Esophagus muscularis mucosa (tissue), 2 donors: Measurements from ENCODE around the gene FBXL7.

ENCODE experiments used
- POLR2A ChIP-seq: fragments of 450-650 bp; IDR thresholded peaks from one replicate; pipeline ENCODE4 v1.6.1; 2017; ENCODE audit warnings: antibody characterized with exemption, moderate library complexity, mild to moderate bottlenecking, low read depth
- POLR2AphosphoS5 ChIP-seq, 2 donors: sonication (generic); formaldehyde crosslinking; IDR thresholded peaks; one replicate each; pipeline ENCODE4 v1.6.1; 2017; ENCODE audit warnings: antibody characterized with exemption in 2 of 2

DNA sequence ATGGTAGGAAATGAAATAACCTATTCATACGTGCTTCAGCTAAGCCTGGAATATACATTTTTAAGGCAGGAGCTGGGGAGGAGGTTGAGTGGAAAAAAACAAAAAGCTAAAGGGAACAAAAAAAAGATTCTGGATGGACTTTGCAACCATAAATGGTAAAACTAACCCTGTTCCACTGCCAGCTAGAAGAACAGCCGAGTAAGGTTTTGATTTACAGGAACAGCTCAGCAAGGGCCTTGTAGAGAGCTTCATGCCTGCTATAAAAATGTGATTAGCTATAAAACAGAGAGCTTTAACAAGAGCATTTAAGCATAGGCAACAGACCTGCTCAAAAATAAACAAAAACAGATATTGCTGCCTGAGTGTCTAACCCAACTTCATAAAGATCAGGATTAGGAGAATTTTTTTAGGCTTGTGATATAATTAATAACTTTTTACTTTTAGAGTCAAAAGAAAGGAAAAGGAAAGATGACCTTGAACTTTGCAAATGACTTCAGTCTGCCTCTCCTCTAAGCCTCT, 194.8 kb downstream of the FBXL7 start:
- TF ChIP-seq POLR2A, result no peak
- TF ChIP-seq POLR2AphosphoS5 (IDR thresholded peaks at IDR 0.05), result no peak
